Measurements from ENCODE around the gene TMEM184A. TPM values are rescaled to one million over a fixed set of nuclear protein-coding genes. Genes with fewer than 3 reads are reported as not detected.

Gene TMEM184A
- polyA plus RNA-seq, 2 of the 4 experiments (the other 2 are of a cell fraction), result 14.3 to 18.4 TPM

DNA sequence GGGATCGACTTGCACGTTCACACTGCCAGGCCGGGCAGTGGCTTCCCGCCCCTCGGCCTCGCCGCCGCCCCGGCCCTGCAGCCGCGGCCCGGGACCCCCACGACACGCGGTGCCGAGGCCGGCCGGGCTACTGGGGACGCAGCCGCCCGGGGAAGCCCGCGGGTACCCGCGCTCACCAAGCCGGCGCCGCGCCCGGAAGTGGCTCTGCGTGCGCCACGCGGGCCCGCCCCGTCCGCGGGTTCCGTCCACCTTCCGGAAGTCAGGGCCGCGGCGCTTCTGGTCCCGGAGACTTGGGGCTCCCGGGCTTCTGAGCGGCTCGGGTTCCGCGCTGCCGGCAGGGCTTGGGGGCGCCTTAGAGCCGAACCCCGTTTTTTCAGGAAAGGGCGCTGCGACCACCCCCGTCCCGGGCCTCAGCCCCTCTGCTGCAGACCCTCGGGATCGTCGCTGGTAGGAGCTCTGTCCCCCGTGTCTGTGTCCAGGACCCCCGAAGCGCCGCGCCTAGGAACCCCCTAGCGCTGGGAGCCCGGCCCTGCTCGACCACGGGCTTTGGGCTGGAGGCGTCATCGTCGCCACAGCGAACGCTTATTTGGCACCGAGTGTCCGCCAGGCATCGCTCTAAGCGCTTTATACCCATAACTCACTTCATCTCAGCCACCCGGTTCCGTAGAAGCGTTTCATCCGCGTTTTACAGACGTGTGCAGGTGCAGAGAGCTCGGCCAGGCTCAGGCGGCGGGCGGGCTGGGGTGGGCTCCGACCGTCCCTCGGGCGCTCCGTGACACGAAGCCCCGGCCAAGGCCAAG is 14.0 kb upstream of the TMEM184A start, which contains the start of gene PSMG3 (continued):
- no peak for TF ChIP-seq RFX5 (IDR thresholded peaks at IDR 0.05)
- no peak for TF ChIP-seq CBX8 (IDR thresholded peaks at IDR 0.05)
- peak; percentile 37 for TF ChIP-seq CHD2 (IDR thresholded peaks at IDR 0.05; ENCODE audit: low read length, partially characterized antibody)
- no peak for TF ChIP-seq HOXA7 (CRISPR knock-in tag; IDR thresholded peaks at IDR 0.05)
- no peak for TF ChIP-seq RNF2 (IDR thresholded peaks at IDR 0.05; ENCODE audit: borderline replicate concordance, low read depth)

DNA sequence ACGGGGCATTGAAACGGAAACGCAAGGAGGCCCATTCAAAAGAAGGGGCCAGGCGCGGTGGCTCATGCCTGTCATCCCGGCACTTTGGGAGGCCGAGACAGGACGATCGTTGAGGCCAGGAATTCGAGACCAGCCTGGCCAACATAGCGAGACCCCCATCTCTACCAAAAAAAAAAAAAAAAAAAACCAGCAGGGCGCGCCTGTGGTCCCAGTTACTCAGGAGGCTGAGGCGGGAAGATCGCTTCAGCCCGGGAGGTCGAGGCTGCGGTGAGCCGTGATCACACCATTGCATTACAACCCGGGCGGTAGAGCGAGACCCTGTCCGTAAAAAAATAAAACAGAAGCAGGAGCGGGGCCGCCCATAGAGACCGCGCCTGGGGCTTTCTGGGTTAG is 13.4 kb upstream of the TMEM184A start:
- Histone ChIP-seq H3K27ac (peak overlapping the region; percentile 96 to 99), H3K4me1 (peaks cover 50% of the 10 kb centered on the region), H3K4me2 (peak overlapping the region; percentile 100), H3K4me3 (peak overlapping the region; percentile 83), H3K9me3 (no peaks in the 10 kb centered on the region)
- no peak for DNase-seq (ENCODE audit: low read depth in 1 of 2, low spot score in 1 of 2)
- TF ChIP-seq CBX2 (IDR thresholded peaks at IDR 0.05; ENCODE audit: borderline replicate concordance, low read depth) (no peak), POLR2A (IDR thresholded peaks at IDR 0.05; ENCODE audit: low read length) (no peak), SMC3 (IDR thresholded peaks at IDR 0.05) (no peak), GATA3 (IDR thresholded peaks at IDR 0.05; ENCODE audit: borderline replicate concordance) (no peak), RNF2 (IDR thresholded peaks at IDR 0.05; ENCODE audit: borderline replicate concordance, low read depth) (no peak), KDM1A (IDR thresholded peaks at IDR 0.05; ENCODE audit: low read depth) (no peak), TFCP2L1 (CRISPR knock-in tag; IDR thresholded peaks at IDR 0.05) (no peak), EHMT2 (IDR thresholded peaks at IDR 0.05; ENCODE audit: low read depth) (no peak), ZFP36 (IDR thresholded peaks at IDR 0.05; ENCODE audit: borderline replicate concordance, partially characterized antibody) (no peak), NPAS2 (CRISPR knock-in tag; IDR thresholded peaks at IDR 0.05; ENCODE audit: borderline replicate concordance) (no peak), HEYL (CRISPR knock-in tag; IDR thresholded peaks at IDR 0.05) (no peak), JUN (IDR thresholded peaks at IDR 0.05) (no peak), POLR2AphosphoS2 (conservative IDR thresholded peaks at IDR 0.05; ENCODE audit: low read length) (no peak), ZSCAN20 (CRISPR knock-in tag; IDR thresholded peaks at IDR 0.05) (no peak)
- TF ChIP-seq, protein P1, sequence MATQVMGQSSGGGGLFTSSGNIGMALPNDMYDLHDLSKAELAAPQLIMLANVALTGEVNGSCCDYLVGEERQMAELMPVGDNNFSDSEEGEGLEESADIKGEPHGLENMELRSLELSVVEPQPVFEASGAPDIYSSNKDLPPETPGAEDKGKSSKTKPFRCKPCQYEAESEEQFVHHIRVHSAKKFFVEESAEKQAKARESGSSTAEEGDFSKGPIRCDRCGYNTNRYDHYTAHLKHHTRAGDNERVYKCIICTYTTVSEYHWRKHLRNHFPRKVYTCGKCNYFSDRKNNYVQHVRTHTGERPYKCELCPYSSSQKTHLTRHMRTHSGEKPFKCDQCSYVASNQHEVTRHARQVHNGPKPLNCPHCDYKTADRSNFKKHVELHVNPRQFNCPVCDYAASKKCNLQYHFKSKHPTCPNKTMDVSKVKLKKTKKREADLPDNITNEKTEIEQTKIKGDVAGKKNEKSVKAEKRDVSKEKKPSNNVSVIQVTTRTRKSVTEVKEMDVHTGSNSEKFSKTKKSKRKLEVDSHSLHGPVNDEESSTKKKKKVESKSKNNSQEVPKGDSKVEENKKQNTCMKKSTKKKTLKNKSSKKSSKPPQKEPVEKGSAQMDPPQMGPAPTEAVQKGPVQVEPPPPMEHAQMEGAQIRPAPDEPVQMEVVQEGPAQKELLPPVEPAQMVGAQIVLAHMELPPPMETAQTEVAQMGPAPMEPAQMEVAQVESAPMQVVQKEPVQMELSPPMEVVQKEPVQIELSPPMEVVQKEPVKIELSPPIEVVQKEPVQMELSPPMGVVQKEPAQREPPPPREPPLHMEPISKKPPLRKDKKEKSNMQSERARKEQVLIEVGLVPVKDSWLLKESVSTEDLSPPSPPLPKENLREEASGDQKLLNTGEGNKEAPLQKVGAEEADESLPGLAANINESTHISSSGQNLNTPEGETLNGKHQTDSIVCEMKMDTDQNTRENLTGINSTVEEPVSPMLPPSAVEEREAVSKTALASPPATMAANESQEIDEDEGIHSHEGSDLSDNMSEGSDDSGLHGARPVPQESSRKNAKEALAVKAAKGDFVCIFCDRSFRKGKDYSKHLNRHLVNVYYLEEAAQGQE (IDR thresholded peaks at IDR 0.05), result no peak
- TF ChIP-seq, protein P2, sequence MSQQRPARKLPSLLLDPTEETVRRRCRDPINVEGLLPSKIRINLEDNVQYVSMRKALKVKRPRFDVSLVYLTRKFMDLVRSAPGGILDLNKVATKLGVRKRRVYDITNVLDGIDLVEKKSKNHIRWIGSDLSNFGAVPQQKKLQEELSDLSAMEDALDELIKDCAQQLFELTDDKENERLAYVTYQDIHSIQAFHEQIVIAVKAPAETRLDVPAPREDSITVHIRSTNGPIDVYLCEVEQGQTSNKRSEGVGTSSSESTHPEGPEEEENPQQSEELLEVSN (IDR thresholded peaks at IDR 0.05; ENCODE audit: borderline replicate concordance, low read depth), result no peak
- TF ChIP-seq, protein P3, sequence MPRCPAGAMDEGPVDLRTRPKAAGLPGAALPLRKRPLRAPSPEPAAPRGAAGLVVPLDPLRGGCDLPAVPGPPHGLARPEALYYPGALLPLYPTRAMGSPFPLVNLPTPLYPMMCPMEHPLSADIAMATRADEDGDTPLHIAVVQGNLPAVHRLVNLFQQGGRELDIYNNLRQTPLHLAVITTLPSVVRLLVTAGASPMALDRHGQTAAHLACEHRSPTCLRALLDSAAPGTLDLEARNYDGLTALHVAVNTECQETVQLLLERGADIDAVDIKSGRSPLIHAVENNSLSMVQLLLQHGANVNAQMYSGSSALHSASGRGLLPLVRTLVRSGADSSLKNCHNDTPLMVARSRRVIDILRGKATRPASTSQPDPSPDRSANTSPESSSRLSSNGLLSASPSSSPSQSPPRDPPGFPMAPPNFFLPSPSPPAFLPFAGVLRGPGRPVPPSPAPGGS (IDR thresholded peaks at IDR 0.05), result no peak
- no peak; a peak in 1 of 6 replicates for ATAC-seq
- WGBS (ENCODE audit: missing lambda C conversion rate), result 3% methylated on average over 27 of the region's 27 CpGs
- ChIA-PET POLR2A (no interaction called here), CTCF (interaction anchor here (1.0 to 1.7 kb wide), 2 partner anchors 9 to 11 kb away, joined by 3 to 4 read pairs; no protein-coding TSS in a partner anchor)
- FAIRE-seq, result no peak

Measured in A549 (cell line).